Kidney epithelial cell (primary cell): ENCODE results near the gene PTTG1IP. TPM values are rescaled to one million over a fixed set of nuclear protein-coding genes. Genes with fewer than 3 reads are reported as not detected.

Experiments
- DNase-seq: peaks from one replicate; pipeline ENCODE4 v3.0.0-alpha.2; 2010; ENCODE audit warnings: low read depth
- H3K27me3 ChIP-seq: 2 replicates; pipeline ENCODE4 v1.6.0; 2011; ENCODE audit warnings: low read length; ENCODE audit not compliant: control insufficient read depth, insufficient read depth
- H3K36me3 ChIP-seq: 2 replicates; pipeline ENCODE4 v1.5.1; 2011; ENCODE audit warnings: low read length; ENCODE audit not compliant: control insufficient read depth, insufficient read depth
- H3K4me3 ChIP-seq: 2 replicates; pipeline ENCODE4 v1.5.1; 2011; ENCODE audit warnings: low read depth, mild to moderate bottlenecking, control low read depth, low read length
- total RNA-seq: library from RNA; depleted of rRNA; stranded (reverse); fragments of >200 nt; gene quantifications from 2 replicates; pipeline ENCODE4 v1.2.3, GENCODE V29; 2015
- TF ChIP-seq, protein P1 (sequence below): IDR thresholded peaks from 2 replicates; pipeline ENCODE4 v1.5.1; 2011; ENCODE audit warnings: mild to moderate bottlenecking, moderate library complexity, low read length, control low read depth, inconsistent platforms; ENCODE audit not compliant: insufficient read depth, poor library complexity, severe bottlenecking

The PTTG1IP gene
- total RNA-seq, 1 donor from 2014 or later: 538 TPM

DNA sequence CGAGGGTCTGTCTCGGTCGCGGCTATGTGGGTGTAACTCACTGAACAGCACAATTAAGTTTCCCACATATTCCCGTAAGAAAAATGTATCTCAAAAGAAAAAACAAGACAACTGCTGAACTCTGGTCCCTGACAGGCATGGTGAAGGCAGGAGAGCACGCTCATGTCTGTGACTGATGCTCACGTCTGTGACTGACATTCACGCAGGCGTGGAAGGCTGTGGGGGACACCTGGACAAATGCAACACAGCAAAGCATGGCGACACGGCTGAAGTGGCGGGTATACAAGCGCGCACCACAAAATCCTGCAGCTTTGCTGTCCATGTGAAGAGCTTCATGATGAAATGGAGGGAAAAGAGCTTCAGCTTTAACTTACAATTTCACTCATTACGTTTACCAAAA, 6.0 kb downstream of the PTTG1IP start:
- DNase-seq: no peak
- TF ChIP-seq, protein P1, sequence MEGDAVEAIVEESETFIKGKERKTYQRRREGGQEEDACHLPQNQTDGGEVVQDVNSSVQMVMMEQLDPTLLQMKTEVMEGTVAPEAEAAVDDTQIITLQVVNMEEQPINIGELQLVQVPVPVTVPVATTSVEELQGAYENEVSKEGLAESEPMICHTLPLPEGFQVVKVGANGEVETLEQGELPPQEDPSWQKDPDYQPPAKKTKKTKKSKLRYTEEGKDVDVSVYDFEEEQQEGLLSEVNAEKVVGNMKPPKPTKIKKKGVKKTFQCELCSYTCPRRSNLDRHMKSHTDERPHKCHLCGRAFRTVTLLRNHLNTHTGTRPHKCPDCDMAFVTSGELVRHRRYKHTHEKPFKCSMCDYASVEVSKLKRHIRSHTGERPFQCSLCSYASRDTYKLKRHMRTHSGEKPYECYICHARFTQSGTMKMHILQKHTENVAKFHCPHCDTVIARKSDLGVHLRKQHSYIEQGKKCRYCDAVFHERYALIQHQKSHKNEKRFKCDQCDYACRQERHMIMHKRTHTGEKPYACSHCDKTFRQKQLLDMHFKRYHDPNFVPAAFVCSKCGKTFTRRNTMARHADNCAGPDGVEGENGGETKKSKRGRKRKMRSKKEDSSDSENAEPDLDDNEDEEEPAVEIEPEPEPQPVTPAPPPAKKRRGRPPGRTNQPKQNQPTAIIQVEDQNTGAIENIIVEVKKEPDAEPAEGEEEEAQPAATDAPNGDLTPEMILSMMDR: no peak
- Histone ChIP-seq H3K36me3 (no peaks in the 10 kb centered on the region), H3K4me3 (no peak overlapping the region), H3K27me3 (no peaks in the 10 kb centered on the region)

- Histone ChIP-seq H3K4me3 (no peak overlapping the region), H3K36me3 (no peaks in the 10 kb centered on the region), H3K27me3 (no peaks in the 10 kb centered on the region)
- DNase-seq: no peak
- TF ChIP-seq, protein P1: no peak
These were observed 6.7 kb downstream of the PTTG1IP start for GRCh38 chr21:44866780-44867179.

DNA sequence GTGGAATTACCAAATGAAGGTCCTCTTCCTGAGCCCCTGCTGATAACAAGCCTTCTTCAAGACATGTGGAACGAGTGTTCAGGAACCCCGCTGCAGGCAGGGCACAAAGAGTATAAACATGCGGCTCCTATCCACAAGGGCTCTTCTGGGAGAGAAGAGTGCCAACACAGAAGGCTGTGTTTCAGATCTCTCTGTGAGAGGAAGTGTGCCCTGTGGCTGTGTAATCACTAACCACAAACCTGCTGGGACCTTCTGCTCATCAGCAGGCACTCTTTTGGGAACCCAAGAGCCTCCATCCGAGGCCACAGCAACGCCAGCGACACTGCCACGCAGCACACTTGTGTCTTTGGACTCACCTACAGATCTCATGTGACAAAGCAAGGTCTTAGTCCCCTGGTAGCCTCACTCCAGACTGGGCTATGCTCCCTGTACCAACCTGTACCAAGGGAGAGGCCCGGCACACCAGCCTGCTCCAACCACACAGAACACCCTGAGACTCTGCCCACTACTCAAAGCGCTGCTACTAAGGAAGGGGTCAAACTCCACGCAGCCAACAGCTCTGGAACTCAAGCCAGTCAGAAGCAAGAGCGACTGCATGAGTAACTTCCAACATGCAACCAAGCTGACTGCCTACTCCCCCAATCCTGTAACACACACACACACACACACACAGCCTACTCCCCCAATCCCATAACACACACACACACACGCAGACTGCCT, 7.8 kb downstream of the PTTG1IP start:
- H3K36me3 ChIP-seq: no peaks in the 10 kb centered on the region
- no peak overlapping the region for H3K4me3 ChIP-seq
- no peak for DNase-seq
- TF ChIP-seq, protein P1: no peak
- H3K27me3 ChIP-seq: no peaks in the 10 kb centered on the region

DNA sequence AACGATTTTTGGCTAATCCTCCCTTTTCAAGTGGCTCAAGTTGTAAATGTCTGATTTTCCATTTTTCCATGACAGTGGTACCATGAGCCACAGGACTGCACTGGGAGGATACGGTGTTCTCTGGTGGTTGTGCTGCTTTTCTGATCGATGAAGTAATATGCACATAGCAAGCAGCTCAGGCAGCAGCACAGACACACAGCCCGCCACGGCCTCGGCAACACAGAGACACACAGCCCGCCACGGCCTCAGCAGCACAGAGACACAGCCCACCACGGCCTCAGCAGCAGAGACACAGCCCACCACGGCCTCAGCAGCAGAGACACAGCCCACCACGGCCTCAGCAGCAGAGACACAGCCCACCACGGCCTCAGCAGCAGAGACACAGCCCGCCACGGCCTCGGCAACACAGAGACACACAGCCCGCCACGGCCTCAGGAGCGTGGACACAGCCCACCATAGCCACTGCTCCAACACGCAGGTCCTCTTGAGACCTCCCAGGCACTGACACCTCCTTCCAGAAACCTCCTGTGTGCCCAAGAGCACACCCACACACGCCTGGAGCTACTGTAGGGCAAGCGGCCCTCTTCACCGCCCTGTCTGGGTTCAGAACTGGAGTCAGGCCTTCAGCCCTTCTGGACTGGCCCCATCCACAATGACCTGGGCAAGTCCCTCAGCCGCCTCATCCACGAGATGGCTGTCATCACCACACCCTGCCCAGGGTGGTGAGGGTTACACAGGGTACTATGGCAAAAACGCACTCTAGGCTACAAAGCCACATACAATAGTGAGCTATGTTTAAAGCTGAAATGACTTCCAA, 10.4 kb downstream of the PTTG1IP start:
- DNase-seq: no peak
- H3K4me3 ChIP-seq: no peak overlapping the region
- no peaks in the 10 kb centered on the region for H3K27me3 ChIP-seq
- H3K36me3 ChIP-seq: peaks cover 4% of the 10 kb centered on the region
- TF ChIP-seq, protein P1: no peak

DNA sequence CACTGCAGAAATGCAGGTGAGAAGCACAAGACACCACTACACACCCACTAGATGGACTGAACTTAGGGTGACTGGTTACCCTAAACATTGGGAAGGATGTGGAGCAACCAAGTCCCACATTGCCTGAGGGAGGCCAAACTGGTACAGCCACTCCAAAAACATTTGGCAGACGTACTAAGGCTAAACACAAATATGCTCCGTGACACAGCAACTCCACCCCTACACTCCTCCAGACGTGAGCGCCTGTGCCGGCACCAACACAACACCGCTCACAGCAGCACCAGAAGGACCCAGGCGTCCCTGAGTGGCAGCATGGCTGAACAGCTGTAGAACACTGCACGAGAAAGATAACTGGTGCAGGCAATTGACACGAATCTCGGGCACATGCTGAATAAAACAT, 14.7 kb downstream of the PTTG1IP start:
- H3K36me3 ChIP-seq: peaks cover 4% of the 10 kb centered on the region
- DNase-seq: no peak
- TF ChIP-seq, protein P1: no peak
- H3K4me3 ChIP-seq: no peak overlapping the region
- no peaks in the 10 kb centered on the region for H3K27me3 ChIP-seq

DNA sequence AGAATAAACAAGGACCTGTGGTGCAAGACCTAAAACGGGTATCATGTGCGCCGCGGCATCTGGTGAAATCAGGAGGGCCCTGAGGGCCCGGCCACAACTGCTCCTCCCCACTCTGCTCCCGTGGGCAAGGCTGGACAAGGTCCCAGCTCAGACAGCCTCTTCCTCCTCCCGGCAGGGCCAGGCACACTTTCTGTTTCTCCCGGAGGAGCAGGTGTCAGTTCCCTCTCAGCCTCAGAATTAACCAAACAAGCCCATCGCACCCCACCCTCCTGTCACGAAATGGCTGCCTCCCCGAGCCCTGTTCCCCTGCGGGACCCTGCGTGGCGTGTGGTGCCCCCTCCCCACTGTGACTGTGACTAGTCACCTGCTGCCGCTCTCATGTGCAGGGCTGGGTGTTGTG, 15.2 kb downstream of the PTTG1IP start:
- H3K27me3 ChIP-seq: no peaks in the 10 kb centered on the region
- peaks cover 4% of the 10 kb centered on the region for H3K36me3 ChIP-seq
- no peak overlapping the region for H3K4me3 ChIP-seq
- no peak for DNase-seq
- TF ChIP-seq, protein P1: no peak
